ENCODE results near the gene SHANK2.

SHANK2 gene

GRCh38 chr11:71204748-71205664 lies 47.4 kb downstream of the SHANK2 start:
- DNase-seq (ENCODE audit: low read depth, low spot score): no peak
- H3K27ac ChIP-seq: no peak overlapping the region

DNA sequence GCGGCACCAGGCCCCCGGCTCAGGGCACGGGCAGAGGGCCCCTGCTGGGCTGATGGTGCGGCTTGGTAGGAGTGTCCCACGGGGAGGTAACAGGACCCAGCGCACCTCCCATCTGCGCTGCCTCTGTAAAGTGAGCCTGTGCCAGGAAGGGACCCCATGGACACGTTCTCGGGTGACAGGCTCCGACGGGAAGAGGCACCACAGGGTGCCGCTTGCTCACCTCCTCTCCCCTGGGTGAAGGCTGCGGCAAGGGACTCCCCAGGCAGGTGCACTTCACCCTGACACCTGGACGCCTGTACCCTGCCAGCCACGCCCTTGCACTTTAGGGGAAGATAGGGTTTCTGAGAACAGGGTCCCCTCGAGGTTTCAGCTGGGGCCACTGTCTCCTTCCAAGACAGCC lies 48.1 kb downstream of the SHANK2 start:
- no peak overlapping the region for H3K27ac ChIP-seq
- no peak for DNase-seq (ENCODE audit: low read depth, low spot score)

DNA sequence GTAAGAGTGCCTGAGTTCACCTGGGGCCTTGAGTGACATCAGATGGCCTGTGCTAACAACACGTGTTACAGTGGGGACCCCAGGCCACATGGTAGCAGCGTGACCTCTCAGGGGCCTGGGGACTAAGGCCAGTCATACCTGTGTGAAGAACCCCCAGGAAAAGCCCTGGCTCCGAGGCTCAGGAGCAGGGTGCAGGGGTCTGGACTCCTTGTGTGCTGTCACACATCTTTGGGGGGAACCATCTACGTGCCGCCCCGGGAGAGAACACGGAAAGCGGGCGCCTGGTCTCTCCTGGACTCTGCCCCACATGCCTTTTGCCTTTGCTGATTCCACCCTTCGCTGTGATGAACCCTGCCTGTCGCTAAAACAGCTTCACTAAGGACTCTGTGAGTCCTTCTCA lies 48.7 kb downstream of the SHANK2 start:
- no peak for DNase-seq (ENCODE audit: low read depth, low spot score)
- no peak overlapping the region for H3K27ac ChIP-seq

DNA sequence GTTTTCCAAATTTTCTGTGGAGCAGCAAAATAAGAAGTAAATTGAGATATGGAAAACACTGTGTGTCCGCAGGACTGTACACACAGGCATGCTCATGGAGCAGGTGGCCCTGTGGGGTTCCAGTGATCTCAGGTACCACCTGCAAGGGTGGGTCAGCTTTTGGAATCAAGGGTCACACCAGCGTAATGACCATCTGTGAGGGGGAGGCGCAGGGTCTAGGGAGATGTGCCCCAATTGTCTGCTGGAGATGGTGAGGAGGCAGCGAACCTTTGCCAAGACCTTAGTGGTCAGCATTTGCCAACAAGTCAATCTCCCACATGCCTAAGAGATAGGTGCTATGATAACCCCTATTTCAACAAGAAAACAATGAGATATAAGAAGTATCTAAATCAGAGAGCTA lies 49.4 kb downstream of the SHANK2 start:
- H3K27ac ChIP-seq: no peak overlapping the region
- no peak for DNase-seq (ENCODE audit: low read depth, low spot score)

GRCh38 chr11:71202598-71202944 lies 49.8 kb downstream of the SHANK2 start:
- no peak for DNase-seq (ENCODE audit: low read depth, low spot score)
- H3K27ac ChIP-seq: no peak overlapping the region

All from epithelial cell of prostate (primary cell).